GM21576 (cell line): ENCODE results near the gene DYNC1I1.

ENCODE experiments used
- ATAC-seq: cut with Tn5 transposase; IDR thresholded peaks from one replicate; pipeline ENCODE4 v1.9.1; 2021; ENCODE audit warnings: mild to moderate bottlenecking, moderate library complexity; ENCODE audit not compliant: unreplicated experiment

DYNC1I1 gene

DNA sequence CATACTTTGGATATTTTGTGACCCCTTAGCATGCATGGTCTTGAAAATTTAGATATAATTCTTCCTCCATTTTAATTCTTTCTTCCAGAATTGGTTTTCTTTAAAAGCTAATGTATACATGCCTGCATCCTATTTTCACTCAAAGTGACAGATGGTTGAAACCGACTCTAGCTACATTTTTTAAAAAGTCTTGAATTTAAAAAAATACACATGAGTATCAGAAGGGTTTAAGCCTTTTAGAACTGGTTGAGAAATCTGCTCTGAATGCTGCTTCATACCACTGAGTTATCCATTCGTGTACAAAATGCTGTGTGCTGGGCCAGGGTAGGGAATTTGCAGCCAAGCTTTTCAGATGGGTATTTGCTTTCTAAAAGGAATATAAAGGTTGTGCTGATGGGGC lies 16.5 kb downstream of the DYNC1I1 start:
- ATAC-seq: no peak

DNA sequence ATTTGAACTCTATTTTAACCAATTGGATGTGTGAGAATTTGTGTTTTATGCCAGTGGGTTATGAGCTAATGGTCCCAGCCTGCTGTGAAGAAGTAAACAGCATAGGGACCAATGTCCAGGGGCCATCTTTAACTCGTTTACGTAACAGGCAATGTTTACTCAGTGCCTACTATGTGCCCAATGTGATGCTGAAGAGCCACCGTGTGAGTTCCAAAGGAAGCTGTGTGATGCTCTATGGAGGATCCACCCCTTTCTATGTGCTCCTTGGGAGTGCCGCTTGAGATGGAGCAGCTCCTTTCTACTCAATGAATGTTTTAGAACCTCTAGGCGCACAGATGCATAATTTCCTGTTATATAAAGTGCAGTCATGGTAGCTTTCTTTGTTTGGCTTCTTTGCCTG lies 21.3 kb downstream of the DYNC1I1 start:
- no peak for ATAC-seq

DNA sequence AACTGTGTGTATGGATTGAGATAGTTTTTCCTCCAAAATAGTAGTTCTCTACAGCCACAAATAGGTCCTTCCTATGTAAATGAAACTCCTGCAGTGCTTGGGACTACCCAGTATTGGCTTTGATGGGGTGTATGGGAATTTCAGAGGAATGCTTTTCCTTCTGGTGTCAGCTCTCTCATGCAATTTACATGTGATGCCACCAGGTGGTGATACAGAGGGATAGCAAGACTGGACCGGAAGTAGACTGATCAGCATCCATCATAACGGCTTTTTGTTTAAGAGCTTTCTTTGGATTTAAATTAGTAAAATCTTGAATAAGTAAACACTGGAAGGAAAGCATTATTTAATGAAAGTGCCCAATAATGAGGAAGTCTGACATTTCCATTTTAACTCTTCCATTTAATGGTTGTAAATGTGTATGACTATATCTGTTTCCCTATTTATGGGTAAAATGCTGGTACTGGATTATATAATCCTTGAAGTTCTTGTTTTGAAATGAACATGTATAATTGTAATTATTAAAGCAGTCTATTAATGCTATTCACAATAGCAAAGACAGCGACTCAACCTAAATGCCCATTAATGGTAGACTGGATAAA lies 22.7 kb downstream of the DYNC1I1 start:
- no peak for ATAC-seq

DNA sequence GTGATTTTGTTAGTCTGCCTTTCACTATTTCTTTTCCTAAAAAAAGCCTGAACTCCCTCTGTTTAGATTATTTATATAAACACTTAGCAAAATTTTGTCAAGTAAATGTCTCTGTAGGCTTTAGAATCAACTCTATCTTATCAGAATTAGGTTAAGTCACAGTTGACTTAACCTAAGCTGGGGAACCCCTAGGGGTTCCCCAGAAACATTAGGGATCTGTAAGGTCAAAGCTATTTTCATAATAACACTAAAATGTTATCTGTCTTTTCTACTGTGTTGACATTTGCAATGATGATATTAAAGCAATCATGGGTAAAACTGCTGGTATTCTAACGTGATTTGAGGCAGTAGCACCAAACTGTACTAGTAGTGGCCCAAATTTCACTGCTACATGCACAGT lies 24.3 kb downstream of the DYNC1I1 start:
- ATAC-seq: no peak

DNA sequence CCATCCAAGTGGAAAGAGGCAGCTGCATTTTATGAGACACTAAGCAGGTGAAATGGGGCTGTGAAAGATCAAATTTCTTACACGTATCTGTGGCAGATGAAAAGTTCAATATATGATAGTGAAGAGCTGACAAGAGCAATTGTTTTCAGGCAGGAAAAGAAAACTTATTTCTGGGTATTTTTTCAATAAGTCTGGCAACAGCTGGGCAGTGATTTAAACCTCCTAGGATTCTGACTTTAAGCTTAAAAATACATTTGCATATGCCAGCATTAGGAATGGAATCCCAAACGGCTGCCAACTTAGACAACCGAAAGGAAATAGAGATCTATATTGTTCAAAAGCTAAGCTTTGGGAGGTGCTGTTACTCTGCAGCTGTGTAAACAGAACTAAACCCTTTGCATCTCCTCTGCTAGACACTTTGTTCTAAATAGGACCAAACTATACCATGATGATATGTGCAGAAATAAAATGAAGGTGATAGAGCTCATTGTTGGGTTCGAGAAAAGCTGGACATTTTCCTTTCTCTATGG lies 26.1 kb downstream of the DYNC1I1 start:
- ATAC-seq: no peak

DNA sequence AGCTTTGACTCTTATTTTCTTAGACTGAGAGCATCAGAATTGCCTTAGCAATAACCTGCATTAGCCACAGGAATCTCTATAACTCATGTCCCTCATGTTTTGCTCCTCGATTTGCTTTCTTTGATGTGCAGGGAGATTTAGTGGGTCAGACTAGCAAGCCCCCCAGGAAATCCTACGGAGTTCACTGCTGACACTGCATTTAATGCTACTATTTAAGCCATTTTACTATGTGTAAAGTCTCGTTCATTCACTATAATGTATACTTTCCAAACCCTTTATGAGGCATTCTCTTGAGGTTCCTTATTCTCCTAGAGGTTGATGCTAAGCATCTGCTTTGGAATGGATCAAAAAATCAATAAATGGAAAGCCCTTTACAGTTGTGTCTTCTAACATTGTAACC lies 28.4 kb downstream of the DYNC1I1 start:
- no peak for ATAC-seq

DNA sequence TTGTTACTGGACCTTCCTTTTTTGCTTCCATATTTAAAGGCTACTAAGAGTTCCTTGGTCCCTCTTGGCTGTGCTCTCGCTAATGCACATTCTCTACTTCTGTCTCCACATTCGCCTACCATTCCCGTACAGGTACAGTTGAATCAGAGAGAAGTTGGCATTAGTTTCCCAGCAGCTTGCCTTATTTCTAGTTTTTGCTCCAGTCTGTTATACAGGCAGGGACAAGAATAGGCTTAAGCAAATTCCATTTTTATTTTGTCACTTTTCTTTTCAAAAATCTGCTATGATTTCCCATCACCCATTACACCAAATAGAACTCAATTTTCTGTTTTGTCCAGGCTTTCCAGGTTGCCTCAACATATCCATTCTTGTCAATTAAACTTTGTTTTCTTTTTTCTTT lies 29.9 kb downstream of the DYNC1I1 start:
- ATAC-seq: no peak

DNA sequence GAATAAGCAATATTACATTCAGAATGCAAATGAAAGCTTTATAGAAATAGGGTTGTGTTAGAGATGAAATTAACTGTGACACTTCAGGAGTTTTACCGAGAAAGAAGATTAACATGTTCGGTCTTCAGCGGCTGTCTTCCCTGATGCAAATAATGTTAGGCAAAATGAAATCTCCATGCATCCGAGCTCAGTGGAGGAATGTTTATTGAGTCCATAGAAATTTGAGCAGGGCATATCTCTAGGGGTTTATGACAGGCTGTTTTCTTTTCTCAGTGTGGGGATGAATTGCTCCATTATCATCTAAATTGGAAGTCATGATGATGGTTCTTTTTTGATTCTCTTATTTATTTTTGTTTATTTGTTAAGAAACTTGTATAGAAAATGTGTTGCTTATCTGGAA lies 31.7 kb downstream of the DYNC1I1 start:
- ATAC-seq: no peak

DNA sequence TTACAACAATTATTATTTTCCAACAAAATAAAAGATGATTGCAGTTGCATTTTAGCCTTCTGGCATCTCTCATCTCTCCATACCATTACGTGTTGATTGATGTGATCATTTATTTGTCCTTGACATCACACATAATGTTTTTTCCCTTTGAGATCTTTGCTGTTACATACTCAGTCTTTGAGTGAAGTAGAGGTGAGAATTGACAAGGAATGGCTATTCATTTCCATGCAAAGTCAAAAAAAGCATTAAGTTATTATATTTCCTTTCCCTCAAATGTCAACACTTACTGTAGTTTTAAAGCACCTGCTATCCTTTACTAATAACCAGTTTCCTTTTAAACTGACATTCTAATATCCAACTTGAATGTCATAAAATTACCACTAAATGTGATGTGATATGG lies 33.6 kb downstream of the DYNC1I1 start:
- ATAC-seq: no peak

DNA sequence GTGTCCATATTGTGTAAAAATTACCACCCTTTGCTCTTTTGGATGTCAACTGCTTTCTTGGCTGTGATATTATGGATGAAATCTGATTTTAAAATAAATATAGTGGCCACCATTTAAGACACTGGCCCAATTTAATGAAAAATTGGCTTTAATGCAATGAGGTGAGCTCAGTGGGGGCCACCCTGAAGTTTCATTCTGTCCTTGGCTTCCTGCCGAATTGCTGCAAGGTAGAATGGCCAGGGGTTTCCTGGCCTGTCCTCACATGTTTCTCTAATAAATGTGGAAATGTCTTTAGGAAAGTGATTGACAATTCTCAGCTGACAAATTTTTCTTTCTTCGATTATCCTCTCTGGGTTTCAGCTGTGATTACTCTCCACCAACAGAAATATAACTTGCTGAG lies 36.0 kb downstream of the DYNC1I1 start:
- no peak for ATAC-seq

DNA sequence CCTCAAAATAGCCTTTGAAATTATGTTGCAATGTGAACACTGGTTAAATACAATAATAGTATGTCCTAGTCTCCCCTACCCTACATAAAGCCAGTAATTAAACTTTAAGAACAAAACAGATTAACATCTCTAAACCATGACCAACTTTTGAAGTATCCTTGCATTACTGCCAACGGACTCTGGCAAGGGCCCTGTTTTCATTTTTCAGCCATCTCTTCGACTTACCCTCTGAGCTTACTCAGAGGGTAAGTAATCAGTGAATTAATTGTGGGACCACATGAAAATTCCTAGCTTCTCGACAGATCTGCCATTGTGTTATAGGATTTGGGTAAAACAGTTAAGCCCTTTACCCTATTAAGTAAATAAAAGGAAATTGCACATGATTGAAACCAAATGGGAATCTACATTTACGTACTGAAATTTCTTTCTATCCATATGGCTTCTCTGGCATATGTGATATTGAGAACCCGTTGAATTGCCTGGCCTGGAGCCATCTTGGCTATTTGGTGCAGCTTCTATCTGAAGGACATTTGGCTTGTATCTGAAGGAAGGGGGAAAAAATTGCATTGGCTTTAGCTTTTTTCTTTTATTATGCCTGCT lies 39.6 kb downstream of the DYNC1I1 start:
- no peak for ATAC-seq

DNA sequence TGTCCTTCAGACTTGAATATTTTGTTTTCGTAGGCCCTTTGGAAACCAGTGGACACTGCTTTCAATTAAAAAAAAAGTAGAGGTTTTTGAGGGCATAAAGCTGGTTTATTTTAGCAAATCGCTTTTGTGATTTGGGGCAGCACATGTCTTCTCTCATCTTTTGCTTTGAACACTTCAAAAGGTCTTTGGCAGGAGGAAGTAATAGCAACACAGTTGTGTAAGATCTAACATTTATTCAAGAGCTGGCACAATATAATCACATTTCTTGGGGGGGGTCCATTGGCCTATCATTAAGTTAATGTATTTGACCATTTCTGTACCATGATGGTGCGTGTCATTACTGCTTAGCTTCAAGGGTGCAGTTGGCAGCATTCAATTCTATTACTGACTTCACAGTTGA lies 42.4 kb downstream of the DYNC1I1 start:
- ATAC-seq: no peak

DNA sequence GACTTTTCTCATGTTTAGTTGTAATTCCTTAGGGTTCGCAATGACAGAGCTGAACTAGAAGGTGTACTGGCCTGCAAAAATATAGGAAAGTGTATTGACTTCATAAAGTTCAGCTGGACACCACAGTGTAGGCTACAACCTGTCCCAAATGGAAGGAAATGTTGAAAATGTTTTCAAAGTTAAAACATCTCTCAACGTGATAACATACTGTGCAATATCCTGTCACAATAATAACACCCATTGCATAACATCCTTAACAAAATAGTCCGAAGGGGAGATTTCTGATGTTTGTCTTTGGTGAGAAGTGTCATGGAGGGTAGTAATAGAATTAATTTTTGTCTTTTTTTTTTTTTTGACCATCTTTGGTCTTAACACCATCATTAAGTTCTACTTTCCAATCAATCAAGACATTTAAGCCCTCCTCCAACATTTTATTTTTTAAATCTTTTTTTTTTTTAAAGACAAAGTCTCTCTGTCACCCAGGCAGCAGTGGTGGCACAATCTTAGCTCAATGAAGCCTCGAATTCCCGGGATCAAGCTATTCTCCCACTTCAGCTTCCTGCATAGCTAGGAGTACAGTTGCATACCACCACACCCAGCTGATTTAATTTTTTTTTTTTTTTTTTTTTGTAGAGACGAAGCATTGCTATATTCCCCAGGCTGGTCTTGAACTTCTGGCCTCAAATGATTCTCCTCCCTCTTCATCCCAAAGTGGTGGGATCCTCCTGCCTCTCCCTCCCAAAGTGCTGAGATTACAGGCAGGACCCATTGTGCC lies 45.7 kb downstream of the DYNC1I1 start:
- ATAC-seq: no peak

DNA sequence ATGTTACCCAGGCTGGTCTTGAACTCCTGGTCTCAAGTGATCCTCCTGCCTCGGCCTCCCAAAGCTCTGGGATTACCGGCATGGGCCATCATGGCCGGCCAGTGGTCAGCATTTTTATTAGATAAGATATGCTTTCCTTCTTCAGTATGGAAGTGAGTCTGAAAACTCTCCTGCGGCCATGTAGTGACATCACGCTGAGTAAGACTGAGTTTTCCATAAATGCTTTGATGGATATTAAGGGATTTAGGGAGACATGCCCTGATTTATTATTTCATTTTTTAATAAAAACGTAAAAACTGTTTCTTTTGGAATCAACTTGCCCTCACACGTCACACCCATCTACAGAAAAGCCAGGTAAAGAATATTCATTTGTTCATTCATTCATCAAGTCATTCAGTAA lies 48.4 kb downstream of the DYNC1I1 start:
- ATAC-seq: no peak

DNA sequence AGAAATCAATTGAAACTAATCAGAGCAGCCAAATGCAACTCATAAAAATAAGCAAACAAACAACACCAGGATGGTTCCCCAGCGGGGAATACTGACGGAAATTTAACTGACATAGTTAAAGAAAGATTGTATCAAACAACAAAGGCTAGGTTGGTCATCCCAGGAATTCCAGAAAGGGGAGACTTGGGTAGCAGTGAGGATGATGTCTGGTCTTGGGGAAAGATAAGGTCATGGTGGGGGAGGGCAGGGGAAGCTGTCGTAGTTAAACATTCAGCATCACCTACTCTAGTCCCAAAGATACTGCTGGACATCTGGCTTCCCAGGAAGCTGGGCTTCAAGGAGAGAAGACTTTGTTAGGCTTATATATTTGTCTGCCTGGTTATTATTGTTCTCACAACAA lies 50.4 kb downstream of the DYNC1I1 start:
- ATAC-seq: no peak

DNA sequence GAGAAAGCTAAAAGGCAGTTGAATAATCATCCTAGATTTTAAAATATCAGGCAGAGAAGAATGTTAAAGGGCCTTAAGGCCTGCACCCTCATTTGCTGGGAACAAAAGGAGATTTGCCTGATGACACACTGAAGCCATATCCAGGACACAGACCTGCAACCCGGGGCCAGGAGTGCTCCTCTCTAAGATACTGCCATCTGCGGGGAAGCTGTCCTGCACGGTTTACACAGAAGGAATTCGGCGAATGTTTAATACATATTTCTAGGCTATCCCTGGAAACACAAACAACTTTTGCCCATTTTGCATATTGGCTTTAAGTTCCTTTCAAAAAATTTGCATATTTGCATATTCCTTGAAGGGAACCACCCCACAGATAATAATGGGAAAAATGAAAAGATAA lies 52.3 kb downstream of the DYNC1I1 start:
- ATAC-seq: no peak

DNA sequence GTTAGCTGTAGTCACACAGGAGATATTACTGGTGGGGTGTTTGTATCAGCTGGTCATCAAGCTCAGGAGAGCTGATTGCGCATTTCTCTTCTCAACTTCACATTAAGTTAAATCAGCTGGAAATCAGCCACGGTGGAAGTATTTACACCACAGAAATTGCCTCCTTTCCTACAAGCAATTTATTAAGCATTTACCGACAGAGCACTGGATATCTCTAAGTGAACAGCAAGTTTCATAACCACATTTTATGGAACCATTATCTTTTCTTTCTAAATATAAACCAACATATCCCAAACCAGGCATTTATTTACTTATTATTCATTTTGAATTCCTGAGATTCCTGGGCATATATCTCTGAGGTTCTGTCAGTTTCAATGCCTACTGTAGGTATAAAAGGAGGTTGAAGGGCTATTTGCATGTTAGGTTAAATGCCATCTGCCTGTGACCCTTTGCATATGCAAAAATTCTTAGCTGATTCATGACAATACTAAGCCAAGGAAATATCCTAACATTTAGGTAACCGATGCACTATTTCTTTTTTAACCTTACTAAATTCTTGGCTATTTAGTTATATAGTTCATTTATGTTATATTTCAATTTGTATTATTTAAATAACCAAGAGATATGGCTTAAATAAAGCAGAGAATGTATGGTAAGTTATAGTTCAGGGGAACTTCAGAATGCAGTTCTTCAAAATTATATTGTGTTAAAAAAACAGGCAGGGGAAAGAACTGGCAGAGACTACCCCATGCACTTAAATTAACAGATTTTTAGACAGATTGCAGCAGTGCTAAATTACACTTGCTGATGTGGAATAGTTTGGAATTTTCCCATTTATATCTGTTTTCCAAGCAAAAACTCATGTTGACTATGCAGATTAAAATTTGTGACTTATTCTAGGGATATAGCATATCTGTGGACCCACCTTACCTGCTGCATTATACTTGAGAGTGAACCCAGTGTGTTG lies 56.8 kb downstream of the DYNC1I1 start:
- no peak for ATAC-seq

DNA sequence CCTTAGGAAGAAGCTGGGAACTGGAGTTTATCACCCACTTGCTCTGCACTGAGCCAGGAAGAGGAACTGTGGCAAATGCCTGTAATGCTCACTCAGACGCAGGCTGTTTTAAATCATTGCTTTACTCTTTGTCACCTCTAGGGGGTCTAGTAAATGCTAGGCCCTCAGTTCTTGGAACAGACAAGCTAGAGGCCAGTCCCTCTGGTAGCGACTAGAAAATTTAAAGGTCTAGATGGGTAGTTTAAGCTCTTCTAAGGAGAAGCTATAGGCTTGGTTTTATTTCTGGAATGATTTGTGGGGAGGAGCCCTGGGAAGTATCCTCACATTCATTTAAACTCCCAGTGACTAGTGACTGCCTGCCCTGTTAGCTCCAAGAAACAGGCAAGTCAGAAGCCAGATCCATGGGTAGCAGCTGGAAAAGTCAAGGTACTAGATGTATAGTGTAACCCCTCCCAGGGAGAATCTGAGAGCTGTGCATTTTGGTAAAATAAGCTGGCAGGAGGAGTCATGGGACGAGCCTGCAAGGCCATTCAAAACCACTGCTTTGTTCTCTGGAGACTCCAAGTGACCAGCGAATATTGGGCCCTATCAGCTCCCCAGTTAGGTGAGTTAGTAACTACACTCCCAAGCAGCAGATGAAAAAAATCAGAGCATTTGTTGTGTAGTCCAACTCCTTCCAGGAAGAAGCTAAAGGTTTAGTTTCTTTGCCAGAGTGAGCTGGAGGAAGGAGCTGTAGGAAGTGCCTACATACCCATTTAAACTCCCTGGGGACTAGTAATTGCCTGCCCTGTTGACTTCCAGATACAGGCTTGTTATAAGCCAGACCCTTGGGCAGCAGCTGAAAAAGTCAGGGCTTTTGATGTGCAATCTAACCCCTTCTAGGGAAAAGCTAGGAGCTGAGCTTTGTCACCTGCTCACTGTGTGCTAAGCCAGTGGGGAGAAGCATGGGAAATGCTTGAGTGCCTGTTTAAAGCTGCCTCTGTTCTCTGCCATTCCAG lies 68.9 kb downstream of the DYNC1I1 start:
- ATAC-seq: peak; percentile 98

DNA sequence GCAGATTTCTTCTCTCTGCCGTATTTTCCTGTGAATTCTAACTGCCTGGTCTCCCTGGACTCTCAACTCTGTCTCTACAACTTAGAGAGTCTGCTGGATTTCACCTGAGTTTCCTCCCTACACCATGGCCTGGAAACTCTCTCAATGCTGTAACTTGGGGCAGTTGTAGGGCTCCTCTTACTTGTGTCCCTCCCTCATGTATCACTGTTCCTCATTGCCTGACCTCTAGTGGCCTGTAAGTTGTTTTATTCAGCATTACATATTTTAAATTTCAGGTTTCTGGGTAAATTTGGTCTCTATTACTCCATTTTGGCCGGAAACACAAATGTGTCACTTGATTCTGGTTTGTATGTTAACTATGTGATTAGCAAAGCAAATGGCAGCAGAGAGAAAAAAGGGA lies 70.9 kb downstream of the DYNC1I1 start:
- no peak for ATAC-seq

DNA sequence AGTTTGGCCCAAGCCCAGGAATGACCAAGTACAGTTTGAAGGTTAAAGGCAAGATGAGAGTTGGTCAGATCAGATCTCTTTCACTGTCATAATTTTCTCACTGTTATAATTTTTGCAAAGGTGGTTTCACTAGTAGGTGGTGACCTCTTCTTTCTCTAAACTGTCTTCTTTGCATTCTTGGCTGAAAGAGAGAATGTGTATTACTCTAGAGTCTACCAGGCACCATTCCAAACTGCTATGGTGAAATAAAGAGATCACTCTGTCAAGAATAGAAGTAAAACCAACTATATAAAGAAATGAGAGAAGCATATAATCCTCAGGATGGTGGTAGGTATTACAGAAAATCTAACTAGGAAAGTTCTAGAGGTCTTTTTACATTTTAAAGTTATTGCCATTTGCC lies 72.7 kb downstream of the DYNC1I1 start:
- ATAC-seq: no peak
